ENCODE measurements around the gene PLXNC1.

PLXNC1 gene

GRCh38 chr12:94267921-94268471, 119.6 kb downstream of the PLXNC1 start:
- no peak overlapping the region for H3K4me2 ChIP-seq
- H2AFZ ChIP-seq (ENCODE audit: low read depth), result no peak overlapping the region
- no peak overlapping the region for H3K9ac ChIP-seq
- no peak overlapping the region for H3K4me3 ChIP-seq (IDR thresholded peaks at IDR 0.05; ENCODE audit: insufficient read depth, low read depth, low read length)
- H3K79me2 ChIP-seq (ENCODE audit: insufficient read depth, low read depth), result no peaks in the 10 kb centered on the region
- no peaks in the 10 kb centered on the region for H3K27me3 ChIP-seq (ENCODE audit: insufficient read depth, low read depth)
- no peak for TF ChIP-seq CTCF (conservative IDR thresholded peaks at IDR 0.05; ENCODE audit: low read depth, low read length)
- H3K4me1 ChIP-seq (ENCODE audit: low read depth, poor library complexity, severe bottlenecking), result peaks cover 23% of the 10 kb centered on the region
- no peak overlapping the region for H3K27ac ChIP-seq
- H4K20me1 ChIP-seq (ENCODE audit: insufficient read depth), result no peaks in the 10 kb centered on the region
- H3K36me3 ChIP-seq (ENCODE audit: insufficient read depth), result no peaks in the 10 kb centered on the region

GRCh38 chr12:94269316-94269999, 121.1 kb downstream of the PLXNC1 start:
- H2AFZ ChIP-seq (ENCODE audit: low read depth), result no peak overlapping the region
- no peaks in the 10 kb centered on the region for H3K36me3 ChIP-seq (ENCODE audit: insufficient read depth)
- H3K9ac ChIP-seq, result no peak overlapping the region
- no peak overlapping the region for H3K4me3 ChIP-seq (IDR thresholded peaks at IDR 0.05; ENCODE audit: insufficient read depth, low read depth, low read length)
- peaks cover 23% of the 10 kb centered on the region for H3K4me1 ChIP-seq (ENCODE audit: low read depth, poor library complexity, severe bottlenecking)
- no peak overlapping the region for H3K4me2 ChIP-seq
- no peaks in the 10 kb centered on the region for H3K79me2 ChIP-seq (ENCODE audit: insufficient read depth, low read depth)
- H3K27me3 ChIP-seq (ENCODE audit: insufficient read depth, low read depth), result no peaks in the 10 kb centered on the region
- TF ChIP-seq CTCF (conservative IDR thresholded peaks at IDR 0.05; ENCODE audit: low read depth, low read length), result no peak
- no peak overlapping the region for H3K27ac ChIP-seq
- H4K20me1 ChIP-seq (ENCODE audit: insufficient read depth), result no peaks in the 10 kb centered on the region

GRCh38 chr12:94271351-94271750, 123.0 kb downstream of the PLXNC1 start:
- Histone ChIP-seq H3K79me2 (ENCODE audit: insufficient read depth, low read depth) (no peaks in the 10 kb centered on the region), H3K36me3 (ENCODE audit: insufficient read depth) (no peaks in the 10 kb centered on the region)
- no peak for TF ChIP-seq CTCF (conservative IDR thresholded peaks at IDR 0.05; ENCODE audit: low read depth, low read length)

GRCh38 chr12:94272280-94272679, 123.9 kb downstream of the PLXNC1 start:
- Histone ChIP-seq H3K27ac (no peak overlapping the region), H3K4me3 (IDR thresholded peaks at IDR 0.05; ENCODE audit: insufficient read depth, low read depth, low read length) (no peak overlapping the region), H2AFZ (ENCODE audit: low read depth) (no peak overlapping the region), H3K4me1 (ENCODE audit: low read depth, poor library complexity, severe bottlenecking) (peaks cover 23% of the 10 kb centered on the region), H3K27me3 (ENCODE audit: insufficient read depth, low read depth) (no peaks in the 10 kb centered on the region), H3K4me2 (no peak overlapping the region), H4K20me1 (ENCODE audit: insufficient read depth) (no peaks in the 10 kb centered on the region), H3K79me2 (ENCODE audit: insufficient read depth, low read depth) (no peaks in the 10 kb centered on the region), H3K36me3 (ENCODE audit: insufficient read depth) (no peaks in the 10 kb centered on the region), H3K9ac (no peak overlapping the region)
- TF ChIP-seq CTCF (conservative IDR thresholded peaks at IDR 0.05; ENCODE audit: low read depth, low read length), result no peak

More at GRCh38 chr12:94271351-94271750, 123.0 kb downstream of the PLXNC1 start:
- H3K27ac ChIP-seq, result no peak overlapping the region
- H4K20me1 ChIP-seq (ENCODE audit: insufficient read depth), result no peaks in the 10 kb centered on the region
- no peaks in the 10 kb centered on the region for H3K27me3 ChIP-seq (ENCODE audit: insufficient read depth, low read depth)
- no peak overlapping the region for H3K9ac ChIP-seq
- H3K4me2 ChIP-seq, result no peak overlapping the region
- H2AFZ ChIP-seq (ENCODE audit: low read depth), result no peak overlapping the region
- H3K4me3 ChIP-seq (IDR thresholded peaks at IDR 0.05; ENCODE audit: insufficient read depth, low read depth, low read length), result no peak overlapping the region
- peaks cover 23% of the 10 kb centered on the region for H3K4me1 ChIP-seq (ENCODE audit: low read depth, poor library complexity, severe bottlenecking)
